Stomach (tissue), 9 donors: Measurements from ENCODE around the gene ECSCR. TPM values are rescaled to one million over a fixed set of nuclear protein-coding genes. Genes with fewer than 3 reads are reported as not detected.

Experiments used
- DNase-seq, 2 donors: peaks; one replicate each; pipeline versions ENCODE4 v3.0.0 to v3.0.0-alpha.2; 2013 to 2019
- H3K27ac ChIP-seq, 5 donors: fragments of 200-600 bp in 4 of 5; sonication (generic) in 4 of 5; one replicate each; pipeline ENCODE4 v1.5.1; 2013 to 2019; ENCODE audit warnings: mild to moderate bottlenecking in 1 of 5, moderate library complexity in 1 of 5
- H3K27me3 ChIP-seq, 3 donors: fragments of 200-600 bp; sonication (generic); one replicate each; pipeline ENCODE4 v1.5.1; 2017 to 2019; ENCODE audit warnings: mixed run types in 1 of 3
- H3K36me3 ChIP-seq, 4 donors: fragments of 200-600 bp; sonication (generic); 1 replicate in 3 of 4; 2 replicates in 1 of 4; pipeline ENCODE4 v1.5.1; 2016 to 2019
- H3K4me1 ChIP-seq, 4 donors: fragments of 200-600 bp; sonication (generic); one replicate each; pipeline ENCODE4 v1.5.1; 2016 to 2019
- H3K4me3 ChIP-seq, 4 donors: fragments of 200-600 bp; sonication (generic) in 3 of 4; one replicate each; pipeline ENCODE4 v1.5.1; 2016 to 2019; ENCODE audit warnings: mild to moderate bottlenecking in 1 of 4
- H3K9me3 ChIP-seq, 4 donors: fragments of 200-600 bp; sonication (generic); one replicate each; pipeline ENCODE4 v1.5.1; 2016 to 2019
- EP300 ChIP-seq: sonication (generic); formaldehyde crosslinking; IDR thresholded peaks from one replicate; pipeline ENCODE4 v1.6.1; 2017; ENCODE audit warnings: antibody characterized with exemption
- POLR2A ChIP-seq, 4 donors: fragments of 450-650 bp; IDR thresholded peaks; one replicate each; pipeline ENCODE4 v1.6.1; 2016; ENCODE audit warnings: antibody characterized with exemption in 4 of 4, control low read depth in 2 of 4, mild to moderate bottlenecking in 1 of 4, moderate library complexity in 1 of 4
- POLR2AphosphoS5 ChIP-seq, 3 donors: sonication (generic); formaldehyde crosslinking; IDR thresholded peaks; one replicate each; pipeline ENCODE4 v1.6.1; 2016; ENCODE audit warnings: antibody characterized with exemption in 3 of 3
- WGBS, 5 donors: extraction: QIAGEN DNeasy Blood & Tissue Kit in 3 of 5; methylation state at CpG; one replicate each; pipeline versions ENCODE4 v1.1.5 to v1.1.7; 2013 to 2018; 5-methylcytosine and 5-hydroxymethylcytosine counted together
- intact Hi-C: fragments of 100-400 bp; cut with DNase I; formaldehyde crosslinking; loops from one replicate; pipeline ENCODE4 v1.15.1; 2023; ENCODE audit warnings: low total_unique reads
- polyA plus RNA-seq, 3 donors: library from polyadenylated mRNA; stranded (reverse); fragments of 200-250 nt; gene quantifications; one replicate each; pipeline ENCODE4 v1.2.3, GENCODE V29; 2013
- total RNA-seq, 5 donors: library from RNA; depleted of rRNA; stranded (reverse); fragments of >200 nt; gene quantifications; one replicate each; pipeline versions ENCODE4 v1.1.0 to v1.2.3, GENCODE V29; 2014 to 2016
- TF ChIP-seq, protein P1 (sequence below), 7 experiments: fragments of 450-650 bp in 4 of 7; fragments of 200-600 bp in 3 of 7; sonication (generic) in 3 of 7; IDR thresholded peaks; one replicate each; pipeline ENCODE4 v1.5.1; 2016 to 2019; ENCODE audit warnings: antibody characterized with exemption in 7 of 7, control low read depth in 2 of 7, mild to moderate bottlenecking in 1 of 7
- donor health status: healthy with polysubstance abuse.
- donor health status: Bipolar disorder and iron deficiency.
- donor health status: healthy.

Gene ECSCR
- total and polyA plus RNA-seq, 8 donors: 5.4 to 15.2 (median 8.6) TPM; not detected in 2

GRCh38 chr5:139459451-139459934 lies 3.0 kb downstream of the ECSCR start:
- DNase-seq: peak; percentile 50 to 84
- Histone ChIP-seq H3K27me3 (no peaks in the 10 kb centered on the region), H3K9me3 (no peaks in the 10 kb centered on the region), H3K4me3 (no peak overlapping the region), H3K27ac (peak overlapping the region; percentile 32 to 79 (median 74)), H3K36me3 (no peaks in the 10 kb centered on the region), H3K4me1 (peaks cover 10 to 24% (median 15%) of the 10 kb centered on the region in 4 donors)
- intact Hi-C loops: no loop called here
- 14 to 47% (median 39%) methylated on average over 8 of the region's 8 CpGs for WGBS, 5 donors
- peak in 1 of 3 donors; percentile 40 for TF ChIP-seq POLR2AphosphoS5 (IDR thresholded peaks at IDR 0.05)
- TF ChIP-seq, protein P1, sequence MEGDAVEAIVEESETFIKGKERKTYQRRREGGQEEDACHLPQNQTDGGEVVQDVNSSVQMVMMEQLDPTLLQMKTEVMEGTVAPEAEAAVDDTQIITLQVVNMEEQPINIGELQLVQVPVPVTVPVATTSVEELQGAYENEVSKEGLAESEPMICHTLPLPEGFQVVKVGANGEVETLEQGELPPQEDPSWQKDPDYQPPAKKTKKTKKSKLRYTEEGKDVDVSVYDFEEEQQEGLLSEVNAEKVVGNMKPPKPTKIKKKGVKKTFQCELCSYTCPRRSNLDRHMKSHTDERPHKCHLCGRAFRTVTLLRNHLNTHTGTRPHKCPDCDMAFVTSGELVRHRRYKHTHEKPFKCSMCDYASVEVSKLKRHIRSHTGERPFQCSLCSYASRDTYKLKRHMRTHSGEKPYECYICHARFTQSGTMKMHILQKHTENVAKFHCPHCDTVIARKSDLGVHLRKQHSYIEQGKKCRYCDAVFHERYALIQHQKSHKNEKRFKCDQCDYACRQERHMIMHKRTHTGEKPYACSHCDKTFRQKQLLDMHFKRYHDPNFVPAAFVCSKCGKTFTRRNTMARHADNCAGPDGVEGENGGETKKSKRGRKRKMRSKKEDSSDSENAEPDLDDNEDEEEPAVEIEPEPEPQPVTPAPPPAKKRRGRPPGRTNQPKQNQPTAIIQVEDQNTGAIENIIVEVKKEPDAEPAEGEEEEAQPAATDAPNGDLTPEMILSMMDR (IDR thresholded peaks at IDR 0.05): no peak

GRCh38 chr5:139458580-139459407 lies 3.7 kb downstream of the ECSCR start:
- no peak for TF ChIP-seq EP300
- TF ChIP-seq, protein P1 (IDR thresholded peaks at IDR 0.05): no peak
- TF ChIP-seq POLR2A (IDR thresholded peaks at IDR 0.05): no peak
- peak in 1 of 3 donors; percentile 39 for TF ChIP-seq POLR2AphosphoS5 (IDR thresholded peaks at IDR 0.05)
- intact Hi-C loops: no loop called here
- H3K4me1 ChIP-seq: peaks cover 10 to 24% (median 15%) of the 10 kb centered on the region in 4 donors
- 56 to 69% (median 63%) methylated on average over 8 of the region's 8 CpGs for WGBS, 5 donors
- no peaks in the 10 kb centered on the region for H3K9me3 ChIP-seq
- DNase-seq: peak; percentile 54 to 76
- peak overlapping the region; percentile 32 to 79 (median 74) for H3K27ac ChIP-seq
- H3K36me3 ChIP-seq: no peaks in the 10 kb centered on the region
- no peak overlapping the region for H3K4me3 ChIP-seq
- H3K27me3 ChIP-seq: no peaks in the 10 kb centered on the region

DNA sequence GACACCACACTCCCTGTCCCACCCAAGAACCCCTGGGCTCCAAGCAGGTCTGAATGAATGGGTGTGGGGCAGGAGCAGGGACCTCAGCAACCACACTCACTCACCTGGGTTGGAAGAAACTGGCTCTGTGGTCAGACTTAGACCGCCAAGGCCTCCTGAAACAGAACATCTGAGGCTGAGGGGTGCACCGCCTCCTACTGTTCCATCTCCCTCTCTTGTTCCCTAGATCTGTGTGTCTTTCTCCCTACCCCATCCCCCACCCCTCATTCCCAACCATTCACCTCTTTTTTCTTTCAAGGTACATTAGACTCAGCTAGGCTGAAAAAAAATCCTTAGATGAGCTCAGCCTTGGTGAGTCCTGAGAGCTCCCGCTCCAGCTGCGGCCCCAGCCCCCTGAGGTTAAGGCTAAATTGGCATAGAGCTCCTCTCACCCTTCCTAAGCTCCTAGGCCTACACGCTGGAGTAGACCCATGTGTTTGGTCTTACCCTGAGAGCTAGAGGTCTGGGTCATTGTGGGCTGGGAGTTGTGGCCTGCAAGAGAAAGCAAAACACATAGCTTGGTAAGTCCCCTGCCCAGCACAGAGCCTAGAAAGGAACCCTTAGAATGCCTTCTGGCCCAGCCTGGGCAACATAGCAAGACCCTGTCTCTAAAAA lies 4.8 kb downstream of the ECSCR start:
- intact Hi-C loops: no loop called here
- Histone ChIP-seq H3K9me3 (no peaks in the 10 kb centered on the region), H3K27ac (no peak overlapping the region), H3K27me3 (no peaks in the 10 kb centered on the region), H3K4me3 (no peak overlapping the region), H3K4me1 (peaks cover 10 to 24% (median 15%) of the 10 kb centered on the region in 4 donors), H3K36me3 (no peaks in the 10 kb centered on the region)
- TF ChIP-seq EP300: no peak
- TF ChIP-seq POLR2AphosphoS5 (IDR thresholded peaks at IDR 0.05): no peak
- WGBS, 5 donors: 89 to 95% (median 93%) methylated on average over 5 of the region's 5 CpGs
- no peak for DNase-seq

DNA sequence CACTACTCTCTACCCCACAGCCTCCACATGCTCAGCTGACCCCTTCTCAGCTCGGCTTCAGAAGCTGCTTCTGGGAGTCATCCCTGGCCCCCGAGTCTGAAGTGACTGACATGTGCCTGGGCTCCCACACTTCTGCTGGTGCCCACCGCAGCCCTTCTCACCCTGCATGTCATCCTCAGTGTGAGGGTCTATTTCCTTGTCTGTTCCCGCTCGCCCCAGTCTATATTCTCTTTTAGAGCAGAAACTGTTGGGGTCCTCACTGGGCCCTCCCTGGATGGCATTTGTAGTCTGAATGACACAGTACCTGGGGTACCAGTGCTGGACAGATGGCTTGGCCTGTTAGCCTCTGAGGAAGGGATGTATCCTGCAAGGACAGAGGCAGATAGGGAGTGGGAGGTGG lies 5.3 kb downstream of the ECSCR start:
- 90 to 96% (median 92%) methylated on average over 5 of the region's 5 CpGs for WGBS, 5 donors
- no peaks in the 10 kb centered on the region for H3K27me3 ChIP-seq
- peaks cover 10 to 24% (median 15%) of the 10 kb centered on the region in 4 donors for H3K4me1 ChIP-seq
- no peaks in the 10 kb centered on the region for H3K36me3 ChIP-seq
- H3K4me3 ChIP-seq: no peak overlapping the region
- TF ChIP-seq POLR2A (IDR thresholded peaks at IDR 0.05) (no peak), EP300 (no peak), POLR2AphosphoS5 (IDR thresholded peaks at IDR 0.05) (no peak)
- TF ChIP-seq, protein P1 (IDR thresholded peaks at IDR 0.05): no peak
- DNase-seq: no peak
- no peak overlapping the region for H3K27ac ChIP-seq
- intact Hi-C loops: no loop called here
- H3K9me3 ChIP-seq: no peaks in the 10 kb centered on the region
